Heart right ventricle (tissue), 16 donors: ENCODE results near the gene RTCA. TPM values are rescaled to one million over a fixed set of nuclear protein-coding genes. Genes with fewer than 3 reads are reported as not detected.

Experiments
- ATAC-seq, 8 donors: fragments of 200-7000 bp; cut with Tn5 transposase; one replicate each; pipeline ENCODE4 v1.9.1; 2020; ENCODE audit warnings: mild to moderate bottlenecking in 8 of 8, moderate library complexity in 8 of 8, moderate number of reproducible peaks in 1 of 8
- DNase-seq, 2 donors: peaks; one replicate each; pipeline ENCODE4 v3.0.0-alpha.2; 2020
- H3K27ac ChIP-seq, 10 donors: fragments of 200-600 bp; sonication (generic) in 2 of 10; one replicate each; pipeline versions ENCODE4 v1.5.0 to v1.8.0; 2020 to 2022; ENCODE audit warnings: mild to moderate bottlenecking in 3 of 10
- H3K27me3 ChIP-seq, 7 donors: fragments of 200-600 bp; one replicate each; pipeline ENCODE4 v1.8.0; 2021 to 2022; ENCODE audit warnings: mild to moderate bottlenecking in 2 of 7
- H3K36me3 ChIP-seq, 9 donors: fragments of 200-600 bp; sonication (generic) in 1 of 9; one replicate each; pipeline versions ENCODE4 v1.5.0 to v1.8.0; 2020 to 2022; ENCODE audit warnings: mild to moderate bottlenecking in 2 of 9
- H3K4me1 ChIP-seq, 9 donors: fragments of 200-600 bp; sonication (generic) in 1 of 9; one replicate each; pipeline versions ENCODE4 v1.5.0 to v1.8.0; 2020 to 2022; ENCODE audit warnings: mild to moderate bottlenecking in 4 of 9
- H3K4me3 ChIP-seq, 10 donors: fragments of 200-600 bp; sonication (generic) in 2 of 10; one replicate each; pipeline versions ENCODE4 v1.5.0 to v1.8.0; 2020 to 2022; ENCODE audit warnings: mild to moderate bottlenecking in 7 of 10, moderate library complexity in 2 of 10
- H3K9me3 ChIP-seq, 11 donors: fragments of 200-600 bp in 10 of 11; sonication (generic) in 2 of 11; one replicate each; pipeline versions ENCODE4 v1.5.0 to v1.8.0; 2013 to 2022; ENCODE audit warnings: mild to moderate bottlenecking in 2 of 11, control low read depth in 1 of 11, moderate library complexity in 1 of 11
- WGBS, 2 donors: extraction: QIAGEN DNeasy Blood & Tissue Kit; methylation state at CpG; one replicate each; pipeline ENCODE4 v1.1.7; 2013; ENCODE audit warnings: inconsistent platforms in 1 of 2; 5-methylcytosine and 5-hydroxymethylcytosine counted together
- intact Hi-C, 10 donors: fragments of 100-400 bp; cut with DNase I; formaldehyde crosslinking; loops; one replicate each; pipeline versions ENCODE4 v1.11.1 to v1.14.2; 2022
- polyA plus RNA-seq, 2 donors: library from polyadenylated mRNA; stranded (reverse); fragments of 200-250 nt; gene quantifications; one replicate each; pipeline ENCODE4 v1.2.3, GENCODE V29; 2013
- total RNA-seq, 10 donors: library from RNA; stranded (reverse); fragmentation: NEBNext Ultra II Directional in 3 of 10; extraction: Animal tissue kit (Norgen Biotek cat#: 25700) in 3 of 10; gene quantifications; one replicate each; pipeline versions ENCODE4 v1.2.1 to v1.2.4, GENCODE V29; 2021 to 2023
- TF ChIP-seq, protein P1 (sequence below), 9 donors: fragments of 200-600 bp; sonication (generic) in 2 of 9; IDR thresholded peaks; one replicate each; pipeline versions ENCODE4 v1.5.0 to v1.8.0; 2021 to 2022; ENCODE audit warnings: antibody characterized with exemption in 9 of 9, mild to moderate bottlenecking in 5 of 9, moderate library complexity in 1 of 9
- donor health status: Arrhythmogenic right ventricular cardiomyopathy.
- donor health status: ischemic (EF 13 %, LVEDD 7.1; RV severe dilation, severe dysfunction).
- donor health status: healthy with polysubstance abuse.
- donor health status: DM: no; HTN: yes; CAD: no.
- donor health status: DM: no; HTN: no; CAD: no.
- donor health status: ischemic (EF 25% LVEDD 6.9; RV normal size, moderate dysfunction).
- donor health status: ischemic (EF 25% LVEDD 5.7; RV mildly dilated, moderate dysfunction).
- donor health status: healthy.
- donor health status: DM: yes; HTN: yes; CAD: no.
- donor health status: Ischemic cardiomyopathy.
- donor health status: ischemic (EF 35%, LVEDD 5.7; RV mildly dilated, moderate dysfunction).
- donor health status: nonischemic (EF 11% LVEDD 7.7; RV severe dilation, severe dysfunction).
- donor health status: DM: yes; HTN: yes; CAD: no.
- donor health status: PGD.
- donor health status: ischemic (EF 29% LVEDD 5.4; RV normal size, mild dysfunction).
- donor health status: nonischemic (EF 23%, LVEDD 6.1; RV moderate dilation, normal function).

Gene RTCA
- total and polyA plus RNA-seq, 12 donors, result 17.1 to 44.8 (median 36.7) TPM

DNA sequence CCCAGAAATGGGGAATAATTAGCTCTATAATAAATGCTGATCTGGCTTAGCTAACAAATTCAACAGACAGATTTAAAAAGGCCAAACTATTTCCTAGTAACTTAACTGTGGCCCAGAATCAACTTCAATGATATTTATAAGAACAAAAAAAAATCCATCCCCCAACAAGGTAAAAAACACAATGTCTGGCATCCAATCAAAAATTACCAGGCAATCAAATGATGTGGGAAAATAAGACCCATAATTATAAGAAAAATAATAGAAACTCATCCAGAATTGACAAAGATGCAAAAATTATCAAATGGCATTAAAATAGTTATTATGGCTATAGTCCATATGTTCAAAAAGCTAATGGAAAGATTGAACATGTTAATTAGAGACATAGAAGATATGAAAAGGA is 43.8 kb downstream of the RTCA start:
- intact Hi-C loops, result no loop called here
- H3K4me1 ChIP-seq, result no peaks in the 10 kb centered on the region
- H3K27me3 ChIP-seq, result no peaks in the 10 kb centered on the region
- H3K27ac ChIP-seq, result no peak overlapping the region
- H3K9me3 ChIP-seq, result peaks cover 0 to 10% (median 0%) of the 10 kb centered on the region in 11 donors
- no peak overlapping the region for H3K4me3 ChIP-seq
- DNase-seq (no peak), ATAC-seq (no peak)
- no peaks in the 10 kb centered on the region for H3K36me3 ChIP-seq
- TF ChIP-seq, protein P1, sequence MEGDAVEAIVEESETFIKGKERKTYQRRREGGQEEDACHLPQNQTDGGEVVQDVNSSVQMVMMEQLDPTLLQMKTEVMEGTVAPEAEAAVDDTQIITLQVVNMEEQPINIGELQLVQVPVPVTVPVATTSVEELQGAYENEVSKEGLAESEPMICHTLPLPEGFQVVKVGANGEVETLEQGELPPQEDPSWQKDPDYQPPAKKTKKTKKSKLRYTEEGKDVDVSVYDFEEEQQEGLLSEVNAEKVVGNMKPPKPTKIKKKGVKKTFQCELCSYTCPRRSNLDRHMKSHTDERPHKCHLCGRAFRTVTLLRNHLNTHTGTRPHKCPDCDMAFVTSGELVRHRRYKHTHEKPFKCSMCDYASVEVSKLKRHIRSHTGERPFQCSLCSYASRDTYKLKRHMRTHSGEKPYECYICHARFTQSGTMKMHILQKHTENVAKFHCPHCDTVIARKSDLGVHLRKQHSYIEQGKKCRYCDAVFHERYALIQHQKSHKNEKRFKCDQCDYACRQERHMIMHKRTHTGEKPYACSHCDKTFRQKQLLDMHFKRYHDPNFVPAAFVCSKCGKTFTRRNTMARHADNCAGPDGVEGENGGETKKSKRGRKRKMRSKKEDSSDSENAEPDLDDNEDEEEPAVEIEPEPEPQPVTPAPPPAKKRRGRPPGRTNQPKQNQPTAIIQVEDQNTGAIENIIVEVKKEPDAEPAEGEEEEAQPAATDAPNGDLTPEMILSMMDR (IDR thresholded peaks at IDR 0.05), result no peak

DNA sequence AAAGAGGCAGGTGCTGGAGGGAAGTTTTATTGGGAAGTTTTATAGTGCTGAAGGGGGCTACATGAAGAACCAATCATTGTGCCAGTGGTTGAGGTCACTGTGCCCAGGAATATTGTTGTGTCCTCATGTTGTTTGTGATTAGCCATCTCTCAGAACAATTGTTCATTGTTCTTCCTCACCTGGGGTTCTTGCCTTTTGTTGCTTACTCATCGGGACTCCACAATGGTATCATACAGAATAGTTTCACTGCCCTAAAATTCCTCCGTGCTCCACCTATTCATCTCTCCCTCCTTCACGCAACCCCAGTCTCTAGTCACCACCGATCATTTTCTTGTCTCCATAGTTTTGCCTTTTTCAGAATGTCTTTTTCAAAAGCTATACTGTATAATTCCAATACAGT is 47.4 kb downstream of the RTCA start:
- no peak for DNase-seq
- intact Hi-C loops, result no loop called here
- peaks cover 0 to 17% (median 0%) of the 10 kb centered on the region in 11 donors for H3K9me3 ChIP-seq
- TF ChIP-seq, protein P1 (IDR thresholded peaks at IDR 0.05), result no peak
- no peaks in the 10 kb centered on the region for H3K36me3 ChIP-seq
- WGBS, 2 donors, result 77 to 89% methylated on average over 4 of the region's 4 CpGs
- no peaks in the 10 kb centered on the region for H3K27me3 ChIP-seq
- no peak overlapping the region for H3K4me3 ChIP-seq
- no peaks in the 10 kb centered on the region for H3K4me1 ChIP-seq
- no peak overlapping the region for H3K27ac ChIP-seq
- ATAC-seq, result no peak

DNA sequence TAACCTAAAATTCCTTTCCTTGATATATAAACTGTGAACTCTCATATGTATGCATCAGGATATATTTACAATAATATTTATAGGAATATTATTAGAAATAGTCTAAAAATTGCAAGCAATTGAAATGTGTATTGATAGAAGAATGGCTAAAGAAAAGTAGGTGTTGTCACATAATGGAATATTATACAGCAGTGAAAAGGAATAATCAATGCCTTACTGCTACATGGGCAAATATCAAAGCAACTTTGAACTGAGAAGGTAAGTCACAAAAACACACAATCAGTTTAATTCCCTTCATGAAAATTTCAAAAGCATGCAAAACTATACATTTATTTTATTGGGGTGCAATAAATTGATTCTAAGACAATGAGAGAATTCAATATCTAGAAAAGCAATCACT is 50.6 kb downstream of the RTCA start:
- ATAC-seq, result no peak
- Histone ChIP-seq H3K36me3 (no peaks in the 10 kb centered on the region), H3K4me3 (no peak overlapping the region), H3K27ac (no peak overlapping the region), H3K27me3 (no peaks in the 10 kb centered on the region), H3K9me3 (peaks cover 0 to 38% (median 13%) of the 10 kb centered on the region in 11 donors), H3K4me1 (no peaks in the 10 kb centered on the region)
- no peak for DNase-seq
- TF ChIP-seq, protein P1 (IDR thresholded peaks at IDR 0.05), result no peak
- intact Hi-C loops, result no loop called here

DNA sequence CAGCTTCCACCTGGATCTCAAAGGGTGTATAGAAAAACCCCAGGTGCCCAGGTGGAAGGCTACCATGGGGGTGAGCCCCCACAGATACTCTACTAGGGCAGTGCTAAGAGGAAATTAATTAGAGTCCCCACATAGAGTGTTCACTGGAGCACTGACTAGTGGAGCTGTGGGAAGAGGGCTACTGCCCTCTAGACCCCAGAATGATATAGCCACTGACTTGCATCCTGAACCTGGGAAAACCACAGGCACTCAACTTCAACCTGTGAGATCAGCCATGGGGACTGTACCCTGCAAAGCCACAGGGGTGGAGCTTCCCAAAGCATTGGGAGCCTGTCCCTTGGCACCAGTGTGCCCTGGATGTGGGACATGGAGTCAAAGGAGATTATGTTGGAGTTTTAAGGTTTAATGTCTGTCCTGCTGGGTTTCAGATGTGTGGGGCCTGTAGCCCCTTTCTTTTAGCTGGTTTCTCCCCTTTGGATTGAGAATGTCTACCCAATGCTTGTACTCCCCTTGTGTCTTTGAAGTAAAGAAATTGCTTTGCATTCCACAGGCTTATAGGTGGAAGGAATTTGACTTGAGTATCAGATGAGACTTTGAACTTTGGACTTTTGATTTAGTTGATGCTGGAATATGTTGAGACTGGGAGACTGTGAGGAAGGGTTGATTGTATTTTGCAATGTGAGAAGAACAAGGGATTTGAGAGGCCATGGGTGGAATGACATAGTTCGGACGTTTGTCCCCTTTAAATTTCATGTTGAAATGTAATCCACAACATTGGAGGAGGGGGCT is 54.5 kb downstream of the RTCA start:
- intact Hi-C loops, result no loop called here

More for the DNA sequence above, 54.5 kb downstream of the RTCA start:
- Histone ChIP-seq H3K27ac (no peak overlapping the region), H3K36me3 (no peaks in the 10 kb centered on the region), H3K4me1 (peaks cover 0 to 12% (median 3%) of the 10 kb centered on the region in 9 donors), H3K4me3 (no peak overlapping the region), H3K27me3 (no peaks in the 10 kb centered on the region), H3K9me3 (peaks cover 0 to 37% (median 13%) of the 10 kb centered on the region in 11 donors)
- DNase-seq (no peak), ATAC-seq (no peak)
- TF ChIP-seq, protein P1 (IDR thresholded peaks at IDR 0.05), result no peak
- 88 to 93% methylated on average over 2 of the region's 2 CpGs for WGBS, 2 donors
